IMR-90 (cell line): ENCODE data around the gene ANXA8.
"Not testable (repeated sequence)": the region's sequence is repeated elsewhere in the genome, so short reads cannot be mapped to it uniquely, and the experiment has no call there.

Experiments used
- CHD1 ChIP-seq: IDR thresholded peaks from 2 replicates; pipeline ENCODE4 v1.6.1; 2012; ENCODE audit warnings: low read depth, low read length, improper control_type of control experiment
- MAFK ChIP-seq: IDR thresholded peaks from 2 replicates; pipeline ENCODE4 v1.6.1; 2012; ENCODE audit warnings: low read depth, low read length, improper control_type of control experiment
- POLR2A ChIP-seq: IDR thresholded peaks from 2 replicates; pipeline ENCODE4 v1.6.1; 2012; ENCODE audit warnings: mild to moderate bottlenecking, low read depth, low read length
- RAD21 ChIP-seq: IDR thresholded peaks from 2 replicates; pipeline ENCODE4 v1.6.1; 2012; ENCODE audit warnings: low read length, improper control_type of control experiment
- SMC3 ChIP-seq: fragments of 150-350 bp; IDR thresholded peaks from 2 replicates; pipeline ENCODE4 v1.6.1; 2016; ENCODE audit warnings: low read depth, mild to moderate bottlenecking, antibody characterized with exemption, low read length, moderate library complexity
- TF ChIP-seq, protein P1 (sequence below): conservative IDR thresholded peaks from 2 replicates; pipeline ENCODE4 v1.5.1; 2012; ENCODE audit warnings: mild to moderate bottlenecking, low read depth, low read length, improper control_type of control experiment
- TF ChIP-seq, protein P2 (sequence below): fragments of 150-350 bp; IDR thresholded peaks from 2 replicates; pipeline ENCODE4 v1.6.1; 2017; ENCODE audit warnings: mild to moderate bottlenecking, antibody characterized with exemption, low read length, low read depth

DNA sequence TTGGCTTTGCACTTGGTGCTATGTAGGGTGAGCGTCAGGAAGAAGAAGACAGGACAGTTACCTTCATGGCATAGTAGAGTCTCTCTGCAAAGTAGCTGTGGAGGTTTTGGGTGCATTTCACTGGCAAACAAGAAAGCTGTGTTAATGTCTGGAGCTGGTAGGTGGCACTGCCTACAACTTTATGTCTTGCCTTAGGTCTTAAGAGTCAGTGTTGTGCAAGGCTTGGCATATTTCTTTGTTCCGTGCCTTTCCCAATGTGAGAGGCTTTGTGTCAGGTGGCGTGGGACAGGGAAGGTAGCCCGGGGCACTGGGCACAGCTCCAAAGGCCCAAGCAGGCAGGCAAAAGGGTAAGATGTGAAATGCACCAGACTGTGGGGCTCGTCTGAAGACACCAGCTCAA, 11.8 kb downstream of the ANXA8 start:
- not testable (repeated sequence) for TF ChIP-seq SMC3, POLR2A, CHD1, RAD21, MAFK
- TF ChIP-seq, protein P1, sequence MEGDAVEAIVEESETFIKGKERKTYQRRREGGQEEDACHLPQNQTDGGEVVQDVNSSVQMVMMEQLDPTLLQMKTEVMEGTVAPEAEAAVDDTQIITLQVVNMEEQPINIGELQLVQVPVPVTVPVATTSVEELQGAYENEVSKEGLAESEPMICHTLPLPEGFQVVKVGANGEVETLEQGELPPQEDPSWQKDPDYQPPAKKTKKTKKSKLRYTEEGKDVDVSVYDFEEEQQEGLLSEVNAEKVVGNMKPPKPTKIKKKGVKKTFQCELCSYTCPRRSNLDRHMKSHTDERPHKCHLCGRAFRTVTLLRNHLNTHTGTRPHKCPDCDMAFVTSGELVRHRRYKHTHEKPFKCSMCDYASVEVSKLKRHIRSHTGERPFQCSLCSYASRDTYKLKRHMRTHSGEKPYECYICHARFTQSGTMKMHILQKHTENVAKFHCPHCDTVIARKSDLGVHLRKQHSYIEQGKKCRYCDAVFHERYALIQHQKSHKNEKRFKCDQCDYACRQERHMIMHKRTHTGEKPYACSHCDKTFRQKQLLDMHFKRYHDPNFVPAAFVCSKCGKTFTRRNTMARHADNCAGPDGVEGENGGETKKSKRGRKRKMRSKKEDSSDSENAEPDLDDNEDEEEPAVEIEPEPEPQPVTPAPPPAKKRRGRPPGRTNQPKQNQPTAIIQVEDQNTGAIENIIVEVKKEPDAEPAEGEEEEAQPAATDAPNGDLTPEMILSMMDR = not testable (repeated sequence)
- TF ChIP-seq, protein P2, sequence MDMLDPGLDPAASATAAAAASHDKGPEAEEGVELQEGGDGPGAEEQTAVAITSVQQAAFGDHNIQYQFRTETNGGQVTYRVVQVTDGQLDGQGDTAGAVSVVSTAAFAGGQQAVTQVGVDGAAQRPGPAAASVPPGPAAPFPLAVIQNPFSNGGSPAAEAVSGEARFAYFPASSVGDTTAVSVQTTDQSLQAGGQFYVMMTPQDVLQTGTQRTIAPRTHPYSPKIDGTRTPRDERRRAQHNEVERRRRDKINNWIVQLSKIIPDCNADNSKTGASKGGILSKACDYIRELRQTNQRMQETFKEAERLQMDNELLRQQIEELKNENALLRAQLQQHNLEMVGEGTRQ = not testable (repeated sequence)
